IMR-90 (cell line): ENCODE data around the gene SLC1A7.

Experiments used
- BHLHE40 ChIP-seq: fragments of 150-350 bp; IDR thresholded peaks from 2 replicates; pipeline ENCODE4 v1.6.1; 2016; ENCODE audit warnings: mild to moderate bottlenecking, low read depth, low read length
- CEBPB ChIP-seq: IDR thresholded peaks from 2 replicates; pipeline ENCODE4 v1.6.1; 2012; ENCODE audit warnings: low read depth, low read length, improper control_type of control experiment
- MAFK ChIP-seq: IDR thresholded peaks from 2 replicates; pipeline ENCODE4 v1.6.1; 2012; ENCODE audit warnings: low read depth, low read length, improper control_type of control experiment
- MAZ ChIP-seq: IDR thresholded peaks from 2 replicates; pipeline ENCODE4 v1.6.1; 2012; ENCODE audit warnings: low read depth, mild to moderate bottlenecking, low read length, improper control_type of control experiment, moderate library complexity, borderline replicate concordance
- MXI1 ChIP-seq: IDR thresholded peaks from 2 replicates; pipeline ENCODE4 v1.6.1; 2012; ENCODE audit warnings: low read depth, mild to moderate bottlenecking, low read length, moderate library complexity, borderline replicate concordance
- POLR2A ChIP-seq: IDR thresholded peaks from 2 replicates; pipeline ENCODE4 v1.6.1; 2012; ENCODE audit warnings: mild to moderate bottlenecking, low read depth, low read length
- RAD21 ChIP-seq: IDR thresholded peaks from 2 replicates; pipeline ENCODE4 v1.6.1; 2012; ENCODE audit warnings: low read length, improper control_type of control experiment
- RCOR1 ChIP-seq: IDR thresholded peaks from 2 replicates; pipeline ENCODE4 v1.6.1; 2012; ENCODE audit warnings: mild to moderate bottlenecking, low read length, improper control_type of control experiment; ENCODE audit not compliant: insufficient replicate concordance
- RFX5 ChIP-seq: IDR thresholded peaks from 2 replicates; pipeline ENCODE4 v1.8.0; 2012; ENCODE audit warnings: low read depth, mild to moderate bottlenecking, low read length, moderate library complexity
- TF ChIP-seq, protein P1 (sequence below): conservative IDR thresholded peaks from 2 replicates; pipeline ENCODE4 v1.5.1; 2012; ENCODE audit warnings: mild to moderate bottlenecking, low read depth, low read length, improper control_type of control experiment

GRCh38 chr1:53079251-53079650 is 63.2 kb downstream of the SLC1A7 start:
- TF ChIP-seq, protein P1, sequence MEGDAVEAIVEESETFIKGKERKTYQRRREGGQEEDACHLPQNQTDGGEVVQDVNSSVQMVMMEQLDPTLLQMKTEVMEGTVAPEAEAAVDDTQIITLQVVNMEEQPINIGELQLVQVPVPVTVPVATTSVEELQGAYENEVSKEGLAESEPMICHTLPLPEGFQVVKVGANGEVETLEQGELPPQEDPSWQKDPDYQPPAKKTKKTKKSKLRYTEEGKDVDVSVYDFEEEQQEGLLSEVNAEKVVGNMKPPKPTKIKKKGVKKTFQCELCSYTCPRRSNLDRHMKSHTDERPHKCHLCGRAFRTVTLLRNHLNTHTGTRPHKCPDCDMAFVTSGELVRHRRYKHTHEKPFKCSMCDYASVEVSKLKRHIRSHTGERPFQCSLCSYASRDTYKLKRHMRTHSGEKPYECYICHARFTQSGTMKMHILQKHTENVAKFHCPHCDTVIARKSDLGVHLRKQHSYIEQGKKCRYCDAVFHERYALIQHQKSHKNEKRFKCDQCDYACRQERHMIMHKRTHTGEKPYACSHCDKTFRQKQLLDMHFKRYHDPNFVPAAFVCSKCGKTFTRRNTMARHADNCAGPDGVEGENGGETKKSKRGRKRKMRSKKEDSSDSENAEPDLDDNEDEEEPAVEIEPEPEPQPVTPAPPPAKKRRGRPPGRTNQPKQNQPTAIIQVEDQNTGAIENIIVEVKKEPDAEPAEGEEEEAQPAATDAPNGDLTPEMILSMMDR = no peak
- TF ChIP-seq CEBPB (no peak), POLR2A (no peak), RFX5 (no peak), RAD21 (no peak), MAFK (no peak), MAZ (no peak), BHLHE40 (no peak), RCOR1 (no peak), MXI1 (no peak)
